T-helper 1 cell treated with Interleukin-12 subunit alpha and Interleukin-12 subunit beta and Interleukin-4 antibody, amounts not matched to agents 30 ng/mL and 1 ng/mL, for 36 hours (primary cell): ENCODE data around the gene DNTTIP2. TPM values are rescaled to one million over a fixed set of nuclear protein-coding genes. Genes with fewer than 3 reads are reported as not detected.
"Not testable (repeated sequence)": the region's sequence is repeated elsewhere in the genome, so short reads cannot be mapped to it uniquely, and the experiment has no call there.

Experiments used
- intact Hi-C: fragments of 100-400 bp; cut with micrococcal nuclease; formaldehyde crosslinking; loops from one replicate; pipeline ENCODE4 v1.15.1; 2024
- total RNA-seq: library from RNA; stranded (reverse); gene quantifications from 2 replicates; pipeline ENCODE4 v1.2.3, GENCODE V29; 2022

The DNTTIP2 gene
- total RNA-seq = 66.3 and 69.7 TPM in 2 replicates

GRCh38 chr1:93878889-93879586 is at the start of gene DNTTIP2:
Gene DNTTIP2, minus strand, starts transcription at chr1:93879206. Its CDS starts 58 bp downstream, at chr1:93879148.
- intact Hi-C loops = loop anchor here (1.0 to 10.0 kb wide), 13 partner anchors 30 to 1355 kb away; partner anchors contain the start of genes ABCD3, ALG14, CCDC18 and GCLM

GRCh38 chr1:93925206-93925605 is 46.2 kb upstream of the DNTTIP2 start:
- intact Hi-C loops = no loop called here

GRCh38 chr1:93919780-93920179 is 40.8 kb upstream of the DNTTIP2 start:
- intact Hi-C loops = no loop called here

GRCh38 chr1:93917302-93917701 is 38.3 kb upstream of the DNTTIP2 start:
- intact Hi-C loops = no loop called here

- intact Hi-C loops = not testable (repeated sequence)
Measured at GRCh38 chr1:93910880-93911279, 31.9 kb upstream of the DNTTIP2 start.

- intact Hi-C loops = no loop called here
Measured at GRCh38 chr1:93910305-93910704, 31.3 kb upstream of the DNTTIP2 start.

- intact Hi-C loops = loop anchor here (1.0 to 10.0 kb wide), 14 partner anchors 30 to 1163 kb away; partner anchors contain the start of genes ABCD3, ALG14, ARHGAP29 and DNTTIP2
Measured at GRCh38 chr1:93909146-93910050, 30.4 kb upstream of the DNTTIP2 start, which contains the start of gene GCLM. Gene GCLM, minus strand, starts transcription at chr1:93909430. Its CDS starts 267 bp downstream, at chr1:93909163.

GRCh38 chr1:93908394-93909145 is 29.6 kb upstream of the DNTTIP2 start:
- intact Hi-C loops = loop anchor here (1.0 to 10.0 kb wide), 14 partner anchors 29 to 1164 kb away; partner anchors contain the start of genes ABCD3, ALG14, ARHGAP29 and DNTTIP2

GRCh38 chr1:93907718-93908117 is 28.7 kb upstream of the DNTTIP2 start:
- intact Hi-C loops = loop anchor here (1.0 to 10.0 kb wide), 8 partner anchors 130 to 1165 kb away; partner anchors contain the start of genes ALG14, ARHGAP29 and RPL5

- intact Hi-C loops = loop anchor here (5.0 to 10.0 kb wide), 3 partner anchors 131 to 1056 kb away; no protein-coding TSS in a partner anchor
Measured at GRCh38 chr1:93906480-93906879, 27.5 kb upstream of the DNTTIP2 start.

- intact Hi-C loops = loop anchor here (5.0 to 10.0 kb wide), 3 partner anchors 132 to 1057 kb away; no protein-coding TSS in a partner anchor
Measured at GRCh38 chr1:93905734-93906133, 26.7 kb upstream of the DNTTIP2 start.

GRCh38 chr1:93905051-93905450 is 26.0 kb upstream of the DNTTIP2 start:
- intact Hi-C loops = loop anchor here (5.0 to 10.0 kb wide), 3 partner anchors 132 to 1057 kb away; no protein-coding TSS in a partner anchor

GRCh38 chr1:93904228-93904627 is 25.2 kb upstream of the DNTTIP2 start:
- intact Hi-C loops = loop anchor here (10.0 kb wide), 1 partner anchor 701 kb away; no protein-coding TSS in a partner anchor

- intact Hi-C loops = loop anchor here (10.0 kb wide), 1 partner anchor 704 kb away; no protein-coding TSS in a partner anchor
Measured at GRCh38 chr1:93900723-93901504, 21.9 kb upstream of the DNTTIP2 start.

- intact Hi-C loops = loop anchor here (10.0 kb wide), 1 partner anchor 705 kb away; no protein-coding TSS in a partner anchor
Measured at GRCh38 chr1:93899543-93900207, 20.7 kb upstream of the DNTTIP2 start.

- intact Hi-C loops = no loop called here
Measured at GRCh38 chr1:93888900-93889299, 9.9 kb upstream of the DNTTIP2 start.

- intact Hi-C loops = no loop called here
Measured at GRCh38 chr1:93882269-93882668, 3.3 kb upstream of the DNTTIP2 start.

- intact Hi-C loops = no loop called here
Measured at GRCh38 chr1:93880731-93881130, 1.7 kb upstream of the DNTTIP2 start.

- intact Hi-C loops = loop anchor here (10.0 kb wide), 2 partner anchors 794 to 1044 kb away; partner anchors contain the start of gene RPL5
Measured at GRCh38 chr1:93878501-93878888, 511 bp downstream of the DNTTIP2 start.
